Left renal cortex interstitium (tissue), 4 donors: ENCODE results near the gene PLEKHA8. TPM values are rescaled to one million over a fixed set of nuclear protein-coding genes. Genes with fewer than 3 reads are reported as not detected.
A peak's percentile ranks its signal among the peaks of the same experiment; 100 is the strongest.
"Not testable (repeated sequence)": the region's sequence is repeated elsewhere in the genome, so short reads cannot be mapped to it uniquely, and the experiment has no call there.

Source experiments
- DNase-seq, 4 donors: peaks; one replicate each; pipeline ENCODE4 v3.0.0-alpha.2; 2013; ENCODE audit warnings: low read depth in 4 of 4, low spot score in 2 of 4, missing footprints in 1 of 4
- polyA plus RNA-seq, 4 donors: library from polyadenylated mRNA; unstranded; fragments of 120-200 nt; gene quantifications; one replicate each; pipeline ENCODE4 v1.2.1, GENCODE V29; 2013; ENCODE audit not compliant: insufficient read length in 4 of 4

PLEKHA8 gene
- polyA plus RNA-seq, 4 donors, result 15.1 to 20.5 (median 17.7) TPM

- no peak for DNase-seq
Measured at GRCh38 chr7:30093420-30093952, 65.3 kb downstream of the PLEKHA8 start.

DNA sequence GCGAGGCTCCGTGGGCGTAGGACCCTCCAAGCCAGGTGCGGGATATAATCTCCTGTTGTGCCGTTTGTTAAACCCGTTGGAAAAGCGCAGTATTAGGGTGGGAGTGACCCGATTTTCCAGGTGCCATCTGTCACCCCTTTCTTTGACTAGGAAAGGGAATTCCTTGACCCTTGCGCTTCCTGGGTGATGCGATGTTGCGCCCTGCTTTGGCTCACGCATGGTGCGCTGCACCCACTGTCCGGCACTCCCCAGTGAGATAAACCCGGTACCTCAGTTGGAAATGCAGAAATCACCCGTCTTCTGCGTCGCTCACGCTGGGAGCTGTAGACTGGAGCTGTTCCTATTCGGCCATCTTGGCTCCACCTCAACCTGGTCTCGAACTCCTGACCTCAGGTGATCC is 70.4 kb downstream of the PLEKHA8 start:
- not testable (repeated sequence) for DNase-seq

DNA sequence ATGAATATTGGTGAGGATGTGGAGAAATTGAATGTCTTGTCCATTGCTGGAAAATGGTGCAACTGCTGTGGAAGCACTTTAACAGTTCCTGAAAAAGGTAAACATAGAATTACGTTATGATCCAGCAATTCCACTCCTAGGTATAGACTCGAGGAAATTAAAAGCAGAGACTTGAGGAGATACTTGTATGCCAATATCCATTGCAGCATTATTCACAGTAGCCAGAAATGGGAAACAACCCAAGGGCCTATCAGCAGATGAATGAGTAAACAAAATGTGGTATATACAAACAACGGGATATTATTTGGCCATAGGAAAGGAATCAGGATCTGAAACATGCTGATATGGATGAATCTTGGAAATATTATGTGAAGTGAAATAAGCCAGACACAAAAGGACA is 74.1 kb downstream of the PLEKHA8 start:
- DNase-seq, result no peak

- DNase-seq, result no peak
Measured at GRCh38 chr7:30104157-30104556, 75.9 kb downstream of the PLEKHA8 start.

DNA sequence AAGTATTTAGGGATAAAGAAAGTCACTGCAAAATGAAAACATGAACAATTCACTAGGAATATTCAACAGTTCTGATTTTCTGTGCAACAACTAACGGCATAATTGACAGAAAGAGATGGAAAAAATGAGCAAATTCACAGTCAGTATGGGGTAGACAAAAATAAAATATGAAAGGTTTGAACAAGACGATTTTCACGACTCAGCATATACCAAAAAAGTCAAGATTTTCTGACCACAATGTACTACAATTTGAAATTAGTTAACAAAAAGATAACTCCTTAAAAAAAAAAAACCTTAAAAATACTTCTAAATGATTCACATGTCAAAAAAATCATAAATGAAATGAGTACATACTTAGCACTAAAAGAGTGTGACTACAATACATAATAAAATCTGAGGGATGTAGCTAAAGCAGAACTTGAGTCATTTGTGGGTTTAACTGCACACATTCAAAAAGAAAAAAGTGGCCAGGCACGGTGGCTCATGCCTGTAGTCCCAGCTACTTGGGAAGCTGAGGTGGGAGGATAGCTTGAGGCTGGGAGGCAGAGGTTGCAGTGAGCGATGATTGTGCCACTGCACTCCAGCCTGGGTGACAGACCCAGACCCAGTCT is 84.0 kb downstream of the PLEKHA8 start:
- no peak for DNase-seq

- DNase-seq, result no peak
Measured at GRCh38 chr7:30113144-30113543, 84.9 kb downstream of the PLEKHA8 start.

DNA sequence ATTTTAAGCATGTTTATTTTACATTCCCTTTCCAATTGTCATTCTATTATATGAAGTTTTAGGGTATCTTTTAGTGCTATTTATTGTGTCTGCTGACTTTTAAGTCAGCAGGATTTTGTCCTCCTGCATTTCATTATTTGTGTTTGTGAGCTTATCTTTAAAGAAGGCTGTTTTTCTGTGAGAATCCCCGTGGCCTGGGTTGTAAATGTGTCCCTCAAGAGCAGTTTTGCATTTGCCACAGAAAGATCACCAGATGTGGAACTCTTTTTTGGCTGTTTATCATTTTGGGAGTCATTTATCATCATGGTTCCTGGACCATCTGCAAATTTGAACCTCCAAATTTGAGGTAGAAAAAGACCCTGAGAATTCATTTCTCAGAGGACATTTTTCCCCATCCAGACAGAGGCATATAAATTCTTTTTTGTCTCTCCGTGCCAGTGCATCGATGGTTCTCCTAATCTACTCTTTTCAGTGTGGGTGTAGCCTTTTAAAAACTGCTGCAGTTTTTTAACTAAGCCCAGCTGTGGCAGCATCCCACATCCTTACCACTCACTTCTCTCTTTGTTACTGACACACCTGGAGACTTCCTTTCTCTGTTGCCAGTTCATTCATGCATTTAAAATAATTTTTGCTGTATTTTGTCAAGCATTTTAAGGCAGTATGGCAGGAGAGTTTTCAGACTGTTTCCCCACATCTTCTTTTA is 86.5 kb downstream of the PLEKHA8 start:
- DNase-seq, result no peak

GRCh38 chr7:30115709-30116297 is 87.6 kb downstream of the PLEKHA8 start:
- no peak for DNase-seq

- DNase-seq, result no peak
Measured at GRCh38 chr7:30116771-30117170, 88.6 kb downstream of the PLEKHA8 start.

GRCh38 chr7:30117896-30118295 is 89.7 kb downstream of the PLEKHA8 start:
- no peak for DNase-seq

DNA sequence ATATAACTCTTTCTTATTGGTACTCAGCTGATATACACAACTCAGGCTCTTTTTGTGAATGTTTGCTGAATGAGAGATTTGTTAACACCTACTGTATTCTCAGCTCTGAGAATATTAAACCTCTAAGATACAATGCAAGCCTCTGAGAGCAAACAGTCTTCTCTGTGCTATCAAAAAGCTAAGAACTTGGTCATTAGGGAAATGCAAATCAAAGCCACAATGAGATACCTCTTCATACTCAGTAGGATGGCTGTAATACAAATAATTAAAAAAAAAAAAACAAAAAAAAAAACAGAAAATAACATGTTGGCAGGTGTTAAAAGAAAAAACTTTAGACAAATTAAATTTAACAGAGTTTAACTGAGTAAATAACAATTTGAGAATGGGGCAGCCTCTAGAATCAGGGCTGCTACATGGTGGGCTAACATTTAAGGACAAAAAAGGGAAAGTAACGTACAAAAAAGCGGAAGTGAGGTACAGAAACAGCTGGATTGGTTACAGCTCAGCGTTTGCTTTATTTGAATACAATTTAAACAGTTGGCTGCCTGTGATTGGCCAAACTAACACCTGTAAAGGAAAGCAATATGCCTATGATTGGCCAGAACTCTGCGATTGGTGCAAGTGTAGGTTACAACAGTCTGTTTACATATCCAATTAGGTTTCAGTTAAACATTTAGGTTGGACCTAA is 91.8 kb downstream of the PLEKHA8 start:
- DNase-seq, result no peak

GRCh38 chr7:30133736-30134610 is 105.8 kb downstream of the PLEKHA8 start:
- peak in 1 of 4 donors; percentile 59 for DNase-seq

GRCh38 chr7:30134611-30135300 is 106.5 kb downstream of the PLEKHA8 start, which contains the start of gene MTURN:
TSS of gene MTURN (plus strand) at chr7:30134986. CDS start at chr7:30135137, 151 bp downstream.
- DNase-seq, result peak in 2 of 4 donors; percentile 67 to 75

GRCh38 chr7:30135301-30136116 is 107.3 kb downstream of the PLEKHA8 start:
- peak in 1 of 4 donors; percentile 58 for DNase-seq

DNA sequence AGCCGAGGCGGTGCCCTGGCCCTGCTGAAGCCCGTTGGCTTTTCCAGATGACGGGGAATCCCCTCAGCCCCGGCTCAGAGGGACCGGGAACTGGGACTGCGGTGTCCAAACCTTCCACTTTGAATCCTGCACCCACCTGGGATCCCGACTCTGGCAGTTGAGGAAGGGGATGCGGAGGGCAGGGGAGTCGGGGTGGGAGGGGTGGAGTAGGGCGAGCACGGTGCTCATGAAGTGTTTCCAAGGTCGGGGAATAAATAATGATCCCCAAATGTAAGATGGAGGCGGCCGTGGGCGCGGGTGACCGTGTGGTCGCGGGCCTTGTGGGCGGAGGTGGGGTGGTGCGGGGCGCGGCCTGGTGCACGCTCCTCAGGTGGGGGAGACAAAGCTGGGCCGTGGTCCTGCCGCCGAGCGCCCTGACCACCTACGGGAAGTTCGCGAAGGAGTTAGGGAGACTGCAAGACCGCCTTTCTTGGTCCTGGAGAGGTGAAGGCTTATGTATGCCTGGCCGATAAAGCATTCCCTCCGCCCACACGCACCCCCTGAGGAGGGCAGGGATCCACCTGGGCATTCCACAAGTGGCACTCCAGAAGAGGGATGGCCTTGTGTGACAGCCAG is 108.0 kb downstream of the PLEKHA8 start:
- DNase-seq, result no peak

- DNase-seq, result no peak
Measured at GRCh38 chr7:30136743-30137485, 108.7 kb downstream of the PLEKHA8 start.

- no peak for DNase-seq
Measured at GRCh38 chr7:30139836-30140384, 111.7 kb downstream of the PLEKHA8 start.
